ENCODE measurements around the gene ZNF462.
"Not testable (repeated sequence)": the region's sequence is repeated elsewhere in the genome, so short reads cannot be mapped to it uniquely, and the experiment has no call there.

Gene ZNF462, protein sequence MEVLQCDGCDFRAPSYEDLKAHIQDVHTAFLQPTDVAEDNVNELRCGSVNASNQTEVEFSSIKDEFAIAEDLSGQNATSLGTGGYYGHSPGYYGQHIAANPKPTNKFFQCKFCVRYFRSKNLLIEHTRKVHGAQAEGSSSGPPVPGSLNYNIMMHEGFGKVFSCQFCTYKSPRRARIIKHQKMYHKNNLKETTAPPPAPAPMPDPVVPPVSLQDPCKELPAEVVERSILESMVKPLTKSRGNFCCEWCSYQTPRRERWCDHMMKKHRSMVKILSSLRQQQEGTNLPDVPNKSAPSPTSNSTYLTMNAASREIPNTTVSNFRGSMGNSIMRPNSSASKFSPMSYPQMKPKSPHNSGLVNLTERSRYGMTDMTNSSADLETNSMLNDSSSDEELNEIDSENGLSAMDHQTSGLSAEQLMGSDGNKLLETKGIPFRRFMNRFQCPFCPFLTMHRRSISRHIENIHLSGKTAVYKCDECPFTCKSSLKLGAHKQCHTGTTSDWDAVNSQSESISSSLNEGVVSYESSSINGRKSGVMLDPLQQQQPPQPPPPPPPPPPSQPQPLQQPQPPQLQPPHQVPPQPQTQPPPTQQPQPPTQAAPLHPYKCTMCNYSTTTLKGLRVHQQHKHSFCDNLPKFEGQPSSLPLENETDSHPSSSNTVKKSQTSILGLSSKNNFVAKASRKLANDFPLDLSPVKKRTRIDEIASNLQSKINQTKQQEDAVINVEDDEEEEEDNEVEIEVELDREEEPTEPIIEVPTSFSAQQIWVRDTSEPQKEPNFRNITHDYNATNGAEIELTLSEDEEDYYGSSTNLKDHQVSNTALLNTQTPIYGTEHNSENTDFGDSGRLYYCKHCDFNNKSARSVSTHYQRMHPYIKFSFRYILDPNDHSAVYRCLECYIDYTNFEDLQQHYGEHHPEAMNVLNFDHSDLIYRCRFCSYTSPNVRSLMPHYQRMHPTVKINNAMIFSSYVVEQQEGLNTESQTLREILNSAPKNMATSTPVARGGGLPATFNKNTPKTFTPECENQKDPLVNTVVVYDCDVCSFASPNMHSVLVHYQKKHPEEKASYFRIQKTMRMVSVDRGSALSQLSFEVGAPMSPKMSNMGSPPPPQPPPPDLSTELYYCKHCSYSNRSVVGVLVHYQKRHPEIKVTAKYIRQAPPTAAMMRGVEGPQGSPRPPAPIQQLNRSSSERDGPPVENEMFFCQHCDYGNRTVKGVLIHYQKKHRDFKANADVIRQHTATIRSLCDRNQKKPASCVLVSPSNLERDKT (N-terminal part only)

DNA sequence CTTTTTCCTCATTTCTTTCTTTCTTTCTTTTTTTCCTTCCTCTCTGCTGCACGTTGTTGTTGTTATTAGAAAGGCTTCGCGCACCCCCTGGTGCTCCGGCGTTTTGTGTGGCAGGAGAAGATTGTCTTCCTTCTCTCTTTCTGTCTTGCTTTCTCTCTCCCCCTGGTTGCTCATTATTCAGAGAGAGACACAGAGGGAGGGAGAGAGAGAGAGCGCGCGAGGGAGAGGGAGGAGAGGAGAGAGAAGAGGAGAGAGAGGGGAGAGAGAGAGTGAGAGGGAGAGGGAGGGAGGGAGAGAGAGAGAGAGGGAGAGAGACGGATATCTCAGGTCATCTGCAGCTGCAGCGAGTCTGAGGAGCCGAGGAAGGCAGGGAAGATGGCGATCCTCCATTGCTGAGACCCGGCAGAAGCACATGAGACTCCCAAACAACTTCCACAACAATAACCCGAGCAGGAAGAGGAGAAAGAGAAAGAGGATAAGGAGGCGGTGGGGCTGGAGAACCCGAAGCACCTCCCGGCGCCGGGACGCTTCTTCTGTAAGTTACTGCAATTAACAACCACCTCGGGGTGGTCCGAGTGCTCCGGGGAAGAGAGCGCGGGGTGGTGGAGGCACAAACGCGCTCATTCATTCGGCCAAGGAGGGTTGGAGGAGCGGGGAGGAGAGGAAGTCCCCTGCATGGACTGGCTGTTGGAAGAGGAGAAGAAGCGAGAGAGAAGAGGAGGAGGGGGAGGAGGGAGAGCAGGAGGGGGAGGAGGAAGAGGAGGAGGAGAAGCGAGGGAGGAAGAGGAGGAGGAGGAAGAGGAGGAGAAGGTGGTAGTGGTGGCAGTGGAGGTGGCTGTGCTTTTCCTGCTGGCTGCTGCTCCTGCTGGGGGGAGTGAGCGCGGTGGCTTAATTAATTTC, at the start of gene ZNF462:
TSS of gene ZNF462 (plus strand) at position 346 of the 900 bp plus-strand sequence. CDS start 60,218 bp downstream, outside the sequence.
- no peak for DNase-seq

DNA sequence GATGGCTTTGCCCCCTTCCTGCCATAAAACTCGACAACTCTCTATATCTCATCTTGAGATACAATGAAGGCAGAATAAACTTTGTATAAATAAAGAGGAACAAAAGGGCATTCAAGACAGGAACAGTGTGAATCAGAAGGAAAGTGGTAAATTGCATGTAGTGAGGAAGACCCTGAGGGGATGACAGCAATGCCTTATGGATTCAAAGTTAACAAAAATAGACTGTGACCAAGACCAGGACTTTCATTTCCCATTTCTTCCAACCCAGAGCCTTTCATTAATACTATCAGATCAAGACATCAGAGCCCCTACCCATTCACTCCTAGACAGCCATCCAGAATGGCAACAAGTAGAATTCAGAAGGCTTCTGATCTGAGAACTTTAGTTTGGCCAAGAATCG, 46.4 kb upstream of the ZNF462 start:
- no peak for DNase-seq

DNA sequence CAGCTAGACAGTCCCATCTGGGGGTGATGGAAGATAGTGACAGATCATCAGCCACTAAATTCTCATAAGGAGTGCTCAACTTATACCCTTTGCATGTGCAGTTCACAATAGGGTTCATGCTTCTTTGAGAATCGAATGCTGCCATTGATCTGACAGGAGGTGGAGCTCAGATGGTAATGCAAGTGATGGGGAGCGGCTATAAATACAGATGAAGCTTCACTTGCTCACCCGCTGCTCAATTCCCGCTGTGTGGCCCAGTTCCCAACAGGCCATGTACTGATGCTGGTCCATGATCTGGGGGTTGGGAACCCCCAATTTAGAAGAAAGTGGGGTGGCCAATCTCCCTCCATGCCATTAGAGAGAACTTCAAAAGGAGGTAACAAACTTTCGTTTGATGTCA, 44.9 kb upstream of the ZNF462 start:
- no peak for DNase-seq

DNA sequence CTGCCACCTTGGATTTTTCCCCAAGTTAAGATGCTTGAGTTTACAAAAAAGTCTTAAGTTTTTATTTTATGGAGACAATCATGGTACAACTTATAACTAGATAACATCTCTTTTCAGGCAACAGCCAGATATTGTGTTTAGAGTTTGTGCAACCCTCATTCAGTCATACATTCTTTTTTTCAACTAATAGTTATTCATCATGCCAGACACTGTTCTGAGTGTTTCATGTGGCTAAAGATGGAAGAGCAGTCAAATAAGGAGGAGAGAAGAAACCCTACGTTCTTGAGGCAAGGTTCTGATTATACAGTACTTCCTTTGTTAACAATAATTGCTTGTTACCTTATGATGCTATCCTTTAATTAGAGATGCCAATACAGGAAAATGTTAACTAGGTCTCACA, 42.1 kb upstream of the ZNF462 start:
- DNase-seq = no peak

DNA sequence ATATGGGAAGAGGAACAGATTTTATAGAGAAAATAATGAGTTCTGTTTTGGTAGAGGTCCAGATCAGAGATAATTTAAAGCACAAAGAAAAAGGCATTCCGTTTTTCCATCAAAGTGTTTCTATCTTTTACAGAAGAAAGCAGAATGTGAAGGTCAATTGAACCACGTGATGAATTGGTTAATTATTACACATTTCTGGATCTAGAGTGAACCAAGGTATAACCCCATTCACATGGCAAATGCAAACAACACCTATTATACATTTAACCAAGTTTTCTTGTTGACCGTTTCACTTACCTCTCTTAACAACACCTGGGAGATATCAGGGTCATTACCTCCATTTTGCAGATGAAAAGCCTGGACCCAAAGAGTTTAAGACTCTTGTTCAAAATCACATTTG, 34.9 kb upstream of the ZNF462 start:
- DNase-seq = no peak

DNA sequence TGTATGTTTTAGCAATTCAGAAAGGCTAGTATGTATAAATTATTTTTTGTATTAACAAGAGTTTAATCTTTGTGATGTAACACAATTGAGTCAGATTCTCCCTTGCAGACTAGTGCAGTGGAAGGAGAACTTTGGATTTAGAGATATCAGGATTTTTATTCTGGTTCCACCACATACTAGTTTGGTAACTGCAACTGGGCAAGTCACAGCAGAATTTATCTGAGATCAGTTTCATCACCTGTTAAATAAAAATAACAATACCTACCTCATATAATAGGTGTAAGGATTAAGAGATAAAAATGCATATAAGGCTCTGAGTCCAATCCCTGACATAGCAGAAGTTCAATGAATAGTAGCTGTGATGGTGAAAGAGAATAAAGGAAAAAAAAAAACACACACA, 34.0 kb upstream of the ZNF462 start:
- DNase-seq = no peak

DNA sequence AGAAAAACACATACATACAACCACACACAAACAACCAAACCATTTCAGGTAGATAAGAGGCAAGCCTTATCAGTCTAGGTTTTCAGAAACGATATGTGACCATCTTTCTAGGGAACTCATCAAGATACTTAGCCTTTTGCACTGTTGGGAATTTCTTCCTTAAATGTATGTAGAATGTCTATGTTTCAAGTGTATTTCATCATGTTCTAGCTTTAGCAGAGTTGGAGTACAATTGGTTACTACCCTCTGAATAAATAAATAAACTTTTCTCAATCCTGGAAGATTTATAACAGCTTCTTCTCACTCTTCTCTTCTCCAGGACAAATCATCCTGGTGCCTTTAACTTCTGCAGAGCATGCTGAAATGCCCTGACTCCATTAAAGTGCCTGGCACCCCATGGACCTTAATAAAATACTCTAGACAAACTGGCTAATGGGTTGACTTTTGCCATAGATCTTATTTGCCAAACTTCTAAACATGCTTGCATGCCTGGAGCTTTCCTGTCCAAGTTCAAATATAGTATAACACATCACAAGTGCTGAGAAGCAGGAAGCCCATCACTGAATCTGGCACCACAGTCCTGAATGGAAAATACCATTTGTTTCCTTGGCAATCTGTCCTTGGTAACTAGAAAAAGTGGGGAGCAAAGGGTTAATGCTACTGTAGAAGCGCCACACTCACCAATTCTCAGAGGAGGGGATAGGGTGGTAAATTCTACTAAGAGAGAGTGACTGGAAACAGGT, 33.1 kb upstream of the ZNF462 start:
- no peak for DNase-seq

DNA sequence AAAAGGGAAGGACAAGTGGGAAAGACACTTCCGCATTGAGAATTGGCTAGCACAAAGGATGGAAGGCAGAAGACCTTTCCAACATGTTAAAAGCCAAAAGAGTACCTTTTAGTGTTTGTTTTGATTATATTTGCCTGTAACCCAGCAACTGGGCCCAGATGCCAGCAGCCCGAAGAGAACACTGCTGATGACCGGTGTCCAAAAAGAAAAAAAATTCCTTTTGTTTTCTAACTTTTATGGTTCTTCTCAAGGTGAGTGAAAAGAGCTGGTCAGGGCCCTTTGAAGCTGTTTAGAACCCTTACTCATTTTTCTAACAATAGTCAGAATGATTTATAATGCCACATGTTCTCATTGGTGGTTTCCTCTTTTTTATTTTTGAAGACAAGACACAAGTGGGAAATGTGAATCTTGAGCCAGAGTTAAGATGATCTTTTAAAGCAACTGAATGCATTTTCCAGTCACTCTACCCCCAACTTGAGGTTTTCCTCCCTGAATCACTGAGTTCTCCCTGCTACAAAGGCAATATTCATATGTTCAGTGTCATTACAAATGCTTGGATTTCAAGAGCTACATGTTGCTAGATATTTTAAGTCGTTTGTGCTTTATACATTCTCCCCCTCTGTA, 32.3 kb upstream of the ZNF462 start:
- DNase-seq = no peak

DNA sequence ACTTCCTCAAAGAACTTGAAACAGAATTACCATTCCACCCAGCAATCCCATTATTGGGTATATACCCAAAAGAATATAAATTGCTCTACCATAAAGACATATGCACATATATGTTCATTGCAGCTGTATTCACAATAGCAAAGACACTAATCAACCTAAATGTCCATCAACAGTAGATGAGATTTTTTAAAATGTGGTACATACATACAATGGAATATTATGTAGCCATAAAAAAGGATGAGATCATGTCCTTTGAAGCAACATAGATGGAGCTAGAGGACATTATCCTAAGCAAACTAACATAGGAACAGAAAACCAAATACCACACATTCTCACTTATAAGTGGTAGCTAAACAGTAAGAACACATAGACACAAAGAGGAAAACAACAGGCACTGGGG, 28.1 kb upstream of the ZNF462 start:
- no peak for DNase-seq

DNA sequence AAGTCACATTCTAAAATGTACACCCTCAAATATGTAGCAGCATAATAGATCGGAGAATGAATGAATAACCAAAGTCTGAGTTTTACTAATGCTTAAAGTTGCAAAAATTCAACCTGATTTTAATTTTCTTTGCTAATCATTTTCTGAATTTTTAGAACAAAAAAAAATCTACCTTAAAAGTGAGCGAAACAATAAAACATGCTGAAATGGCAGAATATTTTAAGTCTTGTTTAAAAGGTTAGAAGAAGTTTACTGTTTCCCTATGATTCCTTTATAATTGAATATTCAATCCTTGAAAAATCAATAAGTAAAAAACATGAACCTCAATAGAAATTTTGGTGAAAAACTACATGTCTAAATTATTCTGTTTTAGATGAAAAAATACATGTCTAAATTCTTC, 27.1 kb upstream of the ZNF462 start:
- no peak for DNase-seq

DNA sequence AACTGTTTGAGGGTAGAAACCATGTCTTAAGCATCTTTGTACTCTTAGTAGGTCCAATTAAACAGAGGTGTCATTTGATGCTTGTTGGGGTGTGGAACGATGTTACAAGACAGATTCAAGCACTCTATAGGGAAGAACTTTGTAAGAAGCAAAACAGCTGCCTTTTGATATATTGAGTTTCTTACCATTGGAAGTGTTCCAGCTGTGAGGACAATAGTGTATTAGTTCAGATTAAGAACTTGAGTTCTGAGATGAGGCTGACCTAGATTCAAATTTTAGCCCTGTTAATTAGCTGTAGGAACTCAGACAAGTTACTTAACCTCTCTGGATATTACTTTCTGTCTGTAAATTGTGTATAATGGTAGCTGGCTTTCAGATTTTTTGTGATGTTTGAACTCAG, 19.6 kb upstream of the ZNF462 start:
- DNase-seq = no peak

DNA sequence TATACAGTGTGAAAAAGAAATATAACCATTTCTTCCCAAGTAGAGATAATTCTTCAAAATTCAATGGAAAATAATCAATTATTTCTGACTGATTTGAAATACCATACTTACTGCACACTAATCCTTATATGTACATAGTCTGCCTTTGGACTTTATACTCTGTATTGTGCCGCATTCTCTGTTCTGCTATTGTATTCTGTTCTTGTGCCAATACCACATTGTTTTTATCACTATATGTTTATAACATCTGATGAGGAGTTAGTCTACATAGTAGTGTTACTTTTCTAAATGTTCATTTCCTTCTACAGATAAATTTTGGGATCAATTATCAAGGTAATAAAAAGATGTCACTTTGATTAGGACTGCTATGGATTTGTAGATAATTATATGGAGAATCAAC, 16.7 kb upstream of the ZNF462 start:
- DNase-seq = no peak

DNA sequence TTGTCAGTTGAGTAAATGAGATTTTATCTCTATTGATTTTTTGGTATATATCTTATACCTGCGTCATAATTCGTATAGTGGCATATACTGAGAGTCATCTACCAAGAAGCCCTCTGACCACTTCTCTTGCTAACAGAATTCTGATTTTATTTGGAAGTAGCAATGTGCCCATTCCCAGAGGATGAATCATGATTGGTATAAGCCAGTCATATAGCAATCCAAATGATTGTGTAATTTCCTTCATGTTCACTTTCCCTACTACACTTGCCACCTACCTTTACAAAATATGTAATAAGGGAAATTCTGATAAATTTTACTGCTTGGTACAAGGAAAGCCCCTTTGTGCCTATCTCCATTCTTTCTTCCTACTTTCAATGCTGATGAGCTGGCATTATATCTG, 16.1 kb upstream of the ZNF462 start:
- no peak for DNase-seq

DNA sequence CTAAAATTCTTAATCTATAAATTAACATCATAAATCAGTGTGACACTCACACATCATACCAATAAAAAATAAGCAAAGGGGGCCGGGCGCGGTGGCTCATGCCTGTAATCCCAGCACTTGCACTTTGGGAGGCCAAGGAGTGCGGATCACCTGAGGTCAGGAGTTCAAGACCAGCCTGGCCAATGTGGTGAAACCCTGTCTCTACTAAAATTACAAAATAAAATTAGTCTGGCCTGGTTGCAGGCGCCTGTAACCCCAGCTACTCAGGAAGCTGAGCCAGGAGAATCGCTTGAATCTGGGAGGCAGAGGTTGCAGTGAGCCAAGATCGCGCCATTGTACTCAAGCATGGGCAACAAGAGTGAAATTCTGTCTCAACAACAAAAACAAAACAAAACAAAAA, 11.3 kb upstream of the ZNF462 start:
- not testable (repeated sequence) for DNase-seq

DNA sequence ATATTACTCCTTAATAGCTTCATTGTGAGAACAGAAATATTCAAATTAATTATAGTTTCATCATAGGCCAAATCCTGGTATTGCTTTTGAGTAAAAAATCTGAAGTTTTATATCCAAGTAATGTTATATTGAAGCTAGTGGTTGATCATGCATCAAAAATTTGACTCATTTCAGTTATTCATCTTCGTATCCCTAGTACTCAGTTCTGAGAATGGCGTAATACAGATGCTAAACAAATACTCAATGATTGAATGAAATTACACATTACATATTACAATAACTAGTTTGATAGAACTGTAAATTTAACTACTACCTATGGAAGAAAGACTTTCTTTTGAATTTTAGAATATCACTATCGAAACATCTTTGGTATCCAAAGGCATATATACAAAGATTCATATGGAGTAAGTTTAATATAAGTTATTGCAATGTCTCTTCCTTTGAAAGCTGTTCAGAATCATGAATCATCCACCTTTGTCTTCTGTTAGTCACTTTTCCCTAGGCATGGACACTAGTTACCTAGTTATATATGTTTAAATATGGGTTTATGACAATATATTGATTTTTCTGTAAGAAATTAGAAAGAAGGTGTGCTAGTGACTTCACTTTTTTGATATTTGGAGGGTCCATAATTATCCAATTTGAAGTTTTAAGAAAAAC, 5.0 kb upstream of the ZNF462 start:
- no peak for DNase-seq

DNA sequence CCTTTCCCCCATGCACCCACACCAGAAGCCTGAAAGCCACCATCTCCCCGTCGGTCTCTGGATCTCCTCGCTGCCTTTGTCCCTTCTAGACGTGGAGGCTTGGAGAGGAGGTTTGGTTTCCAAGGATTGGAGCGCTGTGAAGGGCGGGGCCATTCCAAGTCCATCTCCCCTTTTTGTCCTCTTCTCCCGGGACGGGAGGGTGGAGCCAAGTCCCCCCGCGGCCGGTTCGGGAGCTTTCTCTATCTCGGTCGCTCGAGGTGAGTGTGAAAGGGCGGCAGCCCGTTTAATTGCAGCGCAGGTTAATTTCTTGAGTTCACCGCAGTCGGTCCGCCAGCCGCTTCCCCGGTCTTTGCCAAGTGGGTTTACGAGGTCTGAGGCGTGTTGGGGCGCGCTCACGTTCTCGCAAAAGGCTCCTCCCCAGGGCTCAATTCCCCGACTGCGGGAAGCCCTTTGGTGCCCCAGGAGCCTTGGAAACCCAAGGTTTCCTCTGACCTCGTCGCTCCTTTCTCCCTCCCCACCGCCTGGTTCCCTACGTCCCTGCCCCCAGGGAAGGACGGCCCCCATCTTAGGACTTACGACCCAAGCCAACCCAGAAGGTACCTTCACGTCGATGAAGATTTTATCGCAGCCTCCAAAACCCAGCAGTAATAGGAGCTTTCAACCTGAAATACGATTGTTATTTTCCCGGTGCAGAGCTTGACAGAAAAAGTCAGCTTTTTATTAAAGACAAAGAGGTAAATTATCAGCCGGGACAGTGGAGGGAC, 2.8 kb upstream of the ZNF462 start:
- no peak for DNase-seq

DNA sequence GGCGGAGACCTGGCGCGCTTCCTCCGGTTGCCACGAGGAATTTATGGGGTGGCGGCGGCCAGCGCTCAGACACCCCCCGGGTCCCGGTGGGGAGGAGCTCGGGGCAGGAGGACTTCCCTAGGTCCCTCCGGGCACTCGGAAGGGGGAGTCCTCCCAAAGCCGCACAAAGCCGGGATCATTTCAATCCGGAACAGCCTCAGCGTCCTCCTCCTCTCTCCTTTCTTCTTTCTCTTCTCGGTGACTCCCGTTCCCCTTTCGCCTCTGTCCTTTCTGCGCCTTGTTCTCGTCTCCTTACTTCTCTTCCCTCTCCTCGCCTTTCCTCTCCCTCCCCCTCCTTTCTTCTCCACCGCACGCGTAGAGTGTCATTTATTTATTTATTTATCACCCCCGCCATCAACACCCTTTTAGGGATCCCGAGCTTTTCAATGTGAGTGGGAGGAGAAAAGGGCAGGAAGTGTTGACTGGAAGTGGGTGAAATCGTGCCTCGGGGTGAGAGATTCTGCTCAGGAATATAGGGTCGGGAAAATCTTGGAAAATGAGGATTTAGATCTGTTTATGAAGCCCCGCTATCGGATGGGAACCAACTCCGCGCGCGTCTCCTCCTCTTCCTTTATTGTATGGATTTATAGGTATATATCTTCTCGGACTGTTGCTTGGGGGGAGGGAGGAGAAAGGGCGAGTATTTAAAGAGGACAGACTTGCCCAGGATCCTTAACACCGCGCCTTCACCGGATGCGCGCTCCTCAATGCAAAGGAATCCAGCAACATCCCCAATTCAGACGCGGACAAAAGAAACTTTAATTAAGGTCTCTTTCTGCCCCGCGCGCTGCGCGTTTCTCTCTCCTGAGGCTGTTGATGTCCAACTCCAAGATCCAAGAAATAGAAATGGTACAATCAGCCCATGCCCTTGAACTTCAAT, 2.0 kb upstream of the ZNF462 start:
- no peak for DNase-seq

DNA sequence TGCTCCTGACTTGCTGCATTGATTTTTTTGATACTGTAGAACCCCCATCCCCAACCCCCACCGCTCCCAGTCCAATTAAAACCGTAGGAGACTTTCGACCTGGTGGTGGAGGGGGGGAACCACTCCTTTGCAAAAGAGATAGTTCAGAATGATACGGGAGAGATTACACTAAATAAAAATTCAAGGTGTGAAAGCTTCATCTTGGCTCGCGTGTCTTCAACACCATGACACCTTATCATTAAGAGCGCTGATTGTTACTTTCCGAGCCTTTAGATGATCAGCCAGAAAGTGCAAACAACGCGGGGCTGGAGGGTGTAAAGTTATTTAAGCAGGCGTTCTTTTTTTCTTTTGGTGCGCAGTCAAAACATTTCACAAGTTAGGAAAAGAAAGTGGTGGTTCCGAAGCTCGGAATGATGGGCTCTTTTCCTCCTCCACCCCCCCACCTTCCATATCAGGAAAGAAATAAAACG, 1.3 kb upstream of the ZNF462 start:
- DNase-seq = no peak

All from activated effector memory CD4-positive, alpha-beta T cell treated with Interleukin-2 at 50 U/mL for 16 hours (primary cell).